HG02885 (cell line): ENCODE measurements around the gene TAB2.

ENCODE experiments used
- ATAC-seq: cut with Tn5 transposase; IDR thresholded peaks from one replicate; pipeline ENCODE4 v1.9.1; 2021; ENCODE audit warnings: mild to moderate bottlenecking; ENCODE audit not compliant: unreplicated experiment, poor library complexity

Gene TAB2

DNA sequence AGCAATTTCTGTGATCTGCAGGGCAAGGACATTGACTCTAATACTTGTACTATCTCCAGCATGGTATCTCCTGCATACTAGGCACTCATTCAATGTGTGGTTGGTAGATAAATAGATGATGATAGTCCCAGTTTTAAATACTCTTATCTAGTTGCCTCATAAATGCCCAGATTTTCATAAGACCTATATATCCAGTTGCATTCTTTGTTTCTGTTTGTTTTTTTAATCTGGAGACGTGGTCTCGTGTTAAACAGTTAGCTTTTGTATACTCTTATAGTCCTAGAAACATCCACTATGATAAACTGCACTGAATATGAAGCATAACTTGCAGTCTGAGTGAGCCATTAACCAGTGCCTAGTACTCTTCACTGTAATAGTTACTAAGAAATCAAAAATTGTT, 47.0 kb downstream of the TAB2 start:
- ATAC-seq: no peak

DNA sequence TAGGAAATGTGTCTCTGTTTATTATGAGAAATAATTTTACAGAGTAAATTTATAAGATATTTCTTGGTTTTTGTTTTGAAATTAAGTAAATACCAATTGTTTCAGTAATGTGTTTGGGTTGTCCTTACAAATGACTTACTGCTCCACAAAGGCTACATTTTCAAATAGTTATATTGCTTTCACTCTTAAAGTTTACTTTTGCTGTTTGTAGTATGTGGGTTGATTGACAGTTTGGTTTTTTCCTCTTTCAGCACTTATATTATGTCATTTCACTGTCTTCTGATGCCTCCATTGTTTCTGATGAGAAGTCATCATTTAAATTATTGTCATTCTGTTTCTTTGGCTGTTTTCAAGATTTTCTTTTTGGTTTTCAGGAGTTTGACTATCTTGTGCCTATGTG, 47.7 kb downstream of the TAB2 start:
- ATAC-seq: no peak

DNA sequence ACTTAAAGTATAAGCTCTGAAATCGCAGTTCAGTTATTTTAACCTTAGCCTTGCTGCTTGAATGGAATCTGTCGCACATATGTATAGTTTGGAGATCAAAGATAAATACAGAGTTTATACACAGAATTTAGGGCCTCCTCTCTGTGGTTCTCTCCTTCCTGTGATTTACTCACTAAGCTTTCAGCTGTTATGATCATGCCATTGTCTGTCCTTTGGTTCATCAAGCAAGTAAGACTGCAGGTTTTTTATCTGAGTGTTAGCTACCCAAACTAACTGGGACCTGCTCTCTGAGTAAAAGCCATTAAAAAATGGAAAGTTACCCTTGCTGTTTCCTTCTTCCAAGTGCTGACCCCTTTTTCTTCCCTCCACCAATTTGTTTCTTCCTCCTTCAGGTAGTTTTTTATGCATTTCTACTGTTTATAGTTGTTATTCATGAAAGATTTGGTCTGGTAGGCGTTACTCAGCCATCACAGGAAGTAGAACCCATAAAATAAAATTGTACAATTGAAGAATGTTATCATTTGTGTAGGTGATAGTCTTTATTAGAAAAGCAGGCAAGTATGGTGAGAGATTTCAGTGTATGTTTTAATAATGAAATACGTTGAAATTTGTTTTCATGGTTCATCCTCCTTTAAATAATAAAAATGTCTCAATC, 48.9 kb downstream of the TAB2 start:
- ATAC-seq: no peak

DNA sequence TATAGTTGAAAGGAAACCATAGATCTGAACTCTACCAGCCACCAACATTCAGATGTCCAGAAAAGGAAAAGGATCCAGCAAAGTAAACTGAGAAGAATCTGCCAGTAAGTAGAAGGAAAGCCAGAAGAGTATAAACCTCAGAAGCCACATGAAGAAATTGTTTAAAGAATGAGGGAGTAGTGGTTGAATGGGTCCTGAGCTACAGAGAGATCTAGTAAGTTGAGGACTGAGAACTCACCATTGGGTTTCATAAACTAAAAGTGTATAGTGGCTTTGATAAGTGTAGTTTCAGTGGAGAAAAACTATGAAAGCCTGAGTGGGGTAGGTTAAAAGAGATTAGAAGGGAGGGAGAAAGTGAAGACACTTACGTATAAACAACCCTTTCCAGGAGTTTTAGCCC, 50.6 kb downstream of the TAB2 start:
- peak; percentile 76 for ATAC-seq

DNA sequence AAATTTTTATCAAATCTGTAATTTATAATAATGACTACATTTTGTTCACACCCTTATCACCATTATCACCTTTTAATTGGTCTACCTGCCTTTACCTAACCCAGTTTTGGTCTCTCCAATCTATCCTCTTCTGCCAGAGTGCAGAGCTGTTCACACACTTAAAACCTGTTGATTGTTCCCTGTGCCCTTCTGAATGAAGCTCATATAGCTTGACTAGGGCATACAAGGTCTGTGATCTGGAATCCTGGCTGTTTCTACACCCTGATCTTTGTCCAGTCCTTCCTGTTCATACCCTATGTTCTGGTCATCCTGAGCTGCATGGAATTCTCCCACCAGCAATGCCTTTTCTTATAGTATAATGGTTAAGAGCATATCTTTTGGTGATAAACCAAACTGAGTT, 53.6 kb downstream of the TAB2 start:
- ATAC-seq: no peak

DNA sequence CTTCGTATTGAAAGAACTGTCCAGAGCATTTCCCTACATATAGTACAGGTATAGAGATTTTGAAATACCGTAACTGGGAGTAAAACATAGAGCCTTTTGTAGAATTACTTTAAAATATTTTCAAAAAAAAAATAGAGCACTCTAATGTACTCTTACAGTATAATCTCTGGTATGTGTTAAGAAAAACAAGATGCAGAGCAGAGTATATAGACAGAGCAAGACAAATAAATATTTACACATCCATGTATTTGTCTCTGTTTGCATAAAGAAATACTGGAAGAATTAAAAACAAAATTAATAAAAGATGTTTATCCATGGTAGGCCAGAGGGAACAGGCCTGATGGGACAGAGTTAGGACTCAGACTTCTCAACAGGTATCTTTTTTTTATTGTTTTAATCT, 54.5 kb downstream of the TAB2 start:
- ATAC-seq: no peak

DNA sequence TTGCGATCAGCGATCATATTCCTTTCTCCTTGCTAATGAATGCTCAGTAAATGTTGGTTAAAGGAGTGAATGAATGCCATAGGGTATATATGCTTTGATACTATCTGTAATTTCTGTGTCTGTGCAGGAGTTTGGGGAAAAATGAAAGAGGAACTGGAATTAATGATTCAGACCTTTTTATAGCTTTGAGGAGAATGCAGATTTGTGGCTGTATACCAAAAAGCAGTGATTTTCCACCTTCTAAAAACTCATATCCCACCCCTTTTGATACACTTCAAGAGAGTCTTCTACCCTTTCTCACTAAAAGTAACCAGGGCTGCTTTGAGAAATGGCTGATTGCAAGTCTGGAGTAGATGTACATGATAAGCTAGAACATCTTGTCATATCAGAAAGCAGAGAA, 56.0 kb downstream of the TAB2 start:
- ATAC-seq: no peak

DNA sequence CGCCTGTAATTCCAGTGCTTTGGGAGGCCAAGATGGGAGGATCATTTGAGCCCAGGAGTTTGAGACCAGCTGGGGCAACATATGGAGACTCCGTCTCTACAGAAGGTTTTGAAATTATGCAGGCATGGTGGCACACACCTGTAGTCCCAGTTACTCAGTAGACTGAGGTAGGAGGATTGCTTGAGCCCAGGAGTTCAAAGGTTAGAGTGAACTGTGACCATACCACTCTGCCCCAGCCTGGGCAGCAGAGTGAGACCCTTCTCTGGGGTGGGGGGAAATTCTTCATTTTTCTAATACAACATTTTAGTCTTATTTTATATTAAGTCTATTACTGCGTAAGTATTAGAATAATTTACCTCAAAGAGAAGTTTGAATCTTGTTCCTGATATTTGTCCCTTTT, 62.5 kb downstream of the TAB2 start:
- no peak for ATAC-seq

DNA sequence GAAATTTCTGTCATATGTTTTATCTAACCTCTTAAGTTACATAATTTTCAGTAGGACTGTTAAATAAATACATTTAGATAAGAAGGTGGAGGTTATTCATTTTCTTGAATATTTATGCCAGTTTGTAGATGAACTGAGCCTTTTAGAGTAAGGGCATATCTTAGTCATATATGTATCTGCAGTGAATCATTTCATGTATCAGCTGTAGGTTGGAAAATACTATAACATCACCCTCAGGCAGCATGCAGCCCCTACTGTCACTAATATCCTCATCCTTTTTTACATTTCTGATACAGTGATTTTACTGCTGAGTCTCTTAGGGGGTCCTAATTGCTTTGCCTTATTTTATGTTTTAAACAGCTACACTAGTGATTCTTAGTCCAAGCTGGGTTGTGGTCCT, 63.0 kb downstream of the TAB2 start:
- ATAC-seq: no peak

DNA sequence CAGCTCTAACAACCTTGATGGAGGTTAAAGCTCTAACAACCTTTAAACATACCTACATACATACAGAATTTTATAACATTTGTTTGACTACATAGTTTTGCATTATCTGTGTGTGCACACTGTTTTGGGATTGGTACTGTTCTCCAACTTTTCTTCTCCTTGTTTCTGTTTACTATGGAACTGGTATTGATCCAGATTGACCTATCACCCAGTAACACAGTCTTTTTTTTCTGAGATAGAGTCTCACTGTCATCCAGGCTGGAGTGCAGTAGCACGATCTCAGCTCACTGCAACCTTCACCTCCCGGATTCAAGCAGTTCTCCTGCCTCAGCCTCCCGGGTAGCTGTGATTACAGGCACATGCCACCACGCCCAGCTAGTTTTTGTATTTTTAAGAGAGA, 65.9 kb downstream of the TAB2 start:
- no peak for ATAC-seq

DNA sequence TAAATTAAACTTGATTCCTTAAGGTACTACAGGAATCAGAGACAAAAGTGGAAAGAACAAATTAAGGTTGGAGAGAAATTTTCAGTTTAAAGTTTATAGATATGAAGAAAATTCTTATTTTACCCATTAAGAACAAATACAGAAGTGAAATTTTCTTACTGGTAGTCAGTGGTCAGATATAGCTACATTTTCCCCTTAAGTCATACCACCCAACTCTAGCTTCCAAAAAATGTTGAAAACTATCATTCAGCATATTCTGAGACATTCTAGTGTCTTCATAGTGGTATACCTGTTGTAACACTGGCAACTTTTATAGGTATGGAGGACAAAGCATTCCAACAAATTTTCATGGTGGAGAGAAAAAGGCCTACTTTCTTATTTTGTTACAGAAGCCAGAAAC, 67.0 kb downstream of the TAB2 start:
- no peak for ATAC-seq

DNA sequence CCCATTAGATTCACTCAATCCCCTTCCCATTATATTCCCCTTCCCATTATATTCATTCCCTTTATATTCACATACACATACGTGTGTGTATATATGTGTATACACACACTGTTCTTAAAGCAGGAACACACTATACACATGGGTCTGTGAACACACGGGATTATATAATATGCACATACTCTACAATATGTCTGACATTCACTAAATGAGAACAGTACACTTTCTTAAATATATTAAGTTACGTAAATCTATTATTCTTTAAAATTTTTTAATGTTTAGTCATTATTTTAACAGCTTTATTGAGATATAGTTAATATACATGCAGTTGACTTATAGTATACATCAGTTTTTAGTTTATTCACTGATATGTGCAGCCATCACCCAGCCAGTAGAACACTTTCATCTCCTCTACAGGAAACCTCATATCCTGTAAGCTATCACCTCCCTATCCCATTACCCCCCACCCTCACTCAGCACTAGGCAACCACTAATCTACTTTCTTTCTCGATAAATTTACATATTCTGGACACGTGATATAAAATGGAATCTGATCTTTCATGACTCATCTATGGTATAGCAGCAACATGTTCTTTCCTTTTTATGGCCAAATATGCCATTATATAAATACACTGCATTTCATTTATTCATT, 68.6 kb downstream of the TAB2 start:
- ATAC-seq: no peak

DNA sequence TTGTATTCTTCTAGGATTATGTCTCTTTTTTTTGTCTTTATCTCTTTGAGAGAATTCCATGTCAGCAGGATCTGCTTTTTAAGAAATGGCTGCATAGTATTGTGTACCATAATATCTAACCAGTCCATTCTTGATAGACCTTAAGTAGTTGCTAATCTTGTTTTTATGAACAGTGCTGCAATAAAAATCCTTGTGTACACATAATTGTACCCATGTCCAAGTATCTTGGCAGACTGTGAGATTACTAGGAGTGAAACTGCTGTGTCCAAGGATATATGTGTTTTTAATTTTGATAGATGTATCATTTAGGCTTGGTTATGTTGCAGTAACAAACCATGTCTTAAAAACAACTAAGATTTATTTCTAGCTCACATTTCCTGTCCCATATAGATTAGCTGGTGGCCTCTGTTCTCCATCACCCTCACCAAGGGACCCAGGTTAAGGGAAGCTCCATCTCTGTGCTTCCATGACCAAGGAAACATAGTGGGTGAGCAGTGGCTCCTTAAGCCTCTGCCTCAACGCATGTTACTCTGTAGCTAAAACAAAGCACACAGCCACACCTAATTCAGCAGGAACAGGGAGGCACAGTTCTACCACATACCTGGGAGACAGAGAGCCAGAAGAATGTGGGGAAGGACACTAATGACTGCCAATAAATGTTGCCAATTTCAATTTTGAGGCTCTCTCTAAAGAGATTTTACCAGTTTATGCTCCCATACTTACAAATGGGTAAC, 70.4 kb downstream of the TAB2 start:
- no peak for ATAC-seq

DNA sequence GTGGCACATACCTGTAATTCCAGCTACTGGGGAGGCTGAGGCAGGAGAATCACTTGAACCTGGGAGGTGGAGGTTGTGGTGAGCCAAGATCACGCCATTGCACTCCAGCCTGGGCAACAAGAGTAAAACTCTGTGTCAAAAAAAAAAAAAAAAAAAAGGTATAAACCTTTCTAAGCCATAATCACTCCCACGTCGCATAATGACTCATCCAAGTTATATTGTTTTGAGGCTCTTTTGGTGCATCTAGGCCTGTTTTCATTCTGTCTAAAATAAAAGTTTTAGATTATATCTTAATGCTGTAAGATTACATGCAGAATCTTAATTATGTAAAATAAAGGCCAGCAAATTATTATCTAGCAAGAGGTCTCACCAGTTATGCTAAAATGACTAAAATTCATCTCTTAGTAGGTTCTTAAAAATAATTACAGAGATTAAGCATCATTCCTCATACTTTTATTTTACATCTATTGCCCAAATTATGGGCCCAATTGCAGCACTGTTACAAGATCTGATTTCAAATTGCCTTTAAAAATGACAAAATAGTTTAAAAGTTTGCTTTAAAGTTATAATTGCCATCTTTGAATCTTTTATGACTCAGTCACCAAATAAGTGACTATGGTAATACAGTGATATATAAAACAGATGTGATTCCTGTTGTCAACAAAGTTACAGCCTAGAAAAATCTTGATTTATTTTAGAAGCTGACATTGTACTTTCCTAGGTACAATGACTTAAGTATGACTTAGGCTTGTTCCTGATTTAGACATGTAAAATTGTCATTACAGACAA, 72.2 kb downstream of the TAB2 start:
- no peak for ATAC-seq

DNA sequence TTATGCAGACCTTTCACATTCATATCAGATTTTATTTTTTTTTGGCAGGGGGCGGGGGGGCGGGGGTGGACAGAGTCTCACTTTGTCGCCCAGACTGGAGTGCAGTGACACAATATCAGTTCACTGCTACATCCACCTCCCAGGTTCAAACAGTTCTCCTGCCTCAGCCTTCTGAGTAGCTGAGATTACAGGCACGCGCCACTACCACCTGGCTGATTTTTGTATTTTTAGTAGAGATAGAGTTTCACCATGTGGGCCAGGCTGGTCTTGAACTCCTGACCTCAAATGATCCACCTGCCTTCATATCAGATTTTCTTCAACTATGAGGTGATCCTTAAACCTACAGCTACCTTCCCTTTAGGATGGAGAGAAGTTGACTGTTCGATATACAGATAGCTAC, 74.6 kb downstream of the TAB2 start:
- ATAC-seq: no peak

DNA sequence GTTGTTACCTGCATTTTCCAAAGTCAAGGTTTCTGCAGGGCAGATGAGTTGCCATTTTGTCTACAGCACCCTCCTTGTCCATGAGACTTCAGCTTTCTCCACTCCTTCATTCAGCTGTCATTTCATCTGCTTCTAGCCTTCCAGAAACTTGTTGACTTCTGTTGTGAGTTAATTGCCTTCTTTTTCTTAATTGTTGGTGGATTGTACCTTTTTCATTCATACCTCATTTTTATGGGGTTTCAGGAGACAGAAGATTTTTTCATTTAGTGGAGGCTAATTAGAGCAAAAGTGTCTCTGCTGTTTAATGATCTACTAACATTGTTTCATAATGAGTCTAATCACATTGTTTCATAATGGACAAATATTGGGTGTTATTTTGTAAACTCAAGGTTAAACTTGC, 75.0 kb downstream of the TAB2 start:
- ATAC-seq: no peak

DNA sequence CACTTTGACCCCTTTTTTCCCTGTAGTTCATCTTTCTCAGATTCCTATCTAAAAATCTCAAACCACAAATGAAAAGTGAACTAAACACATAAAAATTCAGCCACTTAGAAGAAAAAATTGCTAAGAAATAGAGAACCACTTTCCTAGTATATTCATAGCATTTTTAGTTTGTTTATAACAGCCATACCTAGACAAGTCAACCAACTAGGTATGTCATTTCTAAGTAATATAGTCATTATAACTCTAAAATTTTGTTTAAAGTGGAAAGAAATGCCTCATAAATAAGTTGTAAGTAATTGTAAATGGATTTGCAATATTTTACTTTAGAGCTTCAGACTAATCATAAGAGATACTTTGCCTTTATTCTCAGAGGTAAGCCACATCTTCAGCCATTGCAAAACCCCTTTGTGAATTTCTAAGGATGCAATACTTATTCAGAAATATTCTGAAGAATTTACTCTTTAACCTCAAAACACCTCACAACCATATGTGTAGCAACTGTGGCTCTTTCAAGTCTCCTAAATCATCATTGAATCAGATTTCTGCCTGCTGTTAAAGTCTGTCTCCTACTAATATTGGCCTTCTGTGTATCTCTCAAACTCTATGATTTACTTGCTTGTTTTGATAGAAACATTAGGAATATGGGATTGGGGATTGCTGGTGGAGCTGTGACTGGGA, 75.6 kb downstream of the TAB2 start:
- ATAC-seq: no peak

DNA sequence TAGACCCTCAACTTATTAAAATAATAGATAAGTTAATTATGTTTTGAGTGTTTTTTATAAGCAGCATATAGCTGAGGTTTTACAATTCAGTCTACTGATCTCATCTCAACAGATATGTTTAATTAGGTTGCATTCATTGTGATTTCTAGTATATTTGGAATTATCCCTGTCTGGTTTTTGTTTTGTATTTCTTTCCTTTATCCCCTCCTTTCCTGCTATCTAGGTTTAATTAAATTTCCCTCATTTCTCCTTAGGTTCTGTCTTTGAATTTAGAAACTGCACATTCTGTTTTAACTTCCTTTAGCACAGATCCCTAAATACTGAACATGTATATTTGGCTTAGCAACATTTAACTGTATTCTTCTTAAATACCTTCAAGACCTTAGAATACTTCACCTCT, 77.7 kb downstream of the TAB2 start:
- ATAC-seq: no peak

DNA sequence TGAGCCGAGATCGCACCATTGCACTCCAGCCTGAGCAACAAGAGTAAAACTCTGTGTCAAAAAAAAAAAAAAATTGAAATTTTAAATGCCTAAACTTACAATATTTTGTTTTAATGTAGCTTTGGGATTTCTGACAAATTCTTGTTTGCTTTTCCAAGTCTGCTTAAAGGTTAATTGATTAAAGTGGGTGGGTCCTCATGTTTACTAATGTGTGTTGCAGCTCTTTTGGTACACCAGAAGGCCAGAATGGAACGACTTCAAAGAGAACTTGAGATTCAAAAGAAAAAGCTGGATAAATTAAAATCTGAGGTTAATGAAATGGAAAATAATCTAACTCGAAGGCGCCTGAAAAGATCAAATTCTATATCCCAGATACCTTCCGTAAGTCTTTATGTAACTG, 79.9 kb downstream of the TAB2 start:
- ATAC-seq: no peak

DNA sequence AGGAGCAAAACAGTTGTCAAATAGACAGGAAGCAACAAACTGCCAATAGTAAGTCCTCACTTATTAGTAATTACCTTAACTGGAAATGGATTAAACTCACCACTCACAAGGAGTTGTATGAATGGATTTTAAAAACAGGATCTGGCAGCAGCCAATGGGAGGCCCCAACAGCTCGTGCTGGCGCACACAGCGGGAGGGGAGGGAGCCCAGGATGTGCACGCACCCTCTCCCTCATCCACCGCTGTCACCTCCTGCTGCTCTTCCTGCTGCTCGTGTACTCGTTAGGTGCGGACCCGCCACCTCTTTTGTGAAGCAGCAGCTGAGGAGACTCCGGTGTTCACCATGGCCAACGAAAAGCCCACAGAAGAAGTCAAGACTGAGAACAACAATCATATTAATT, 82.5 kb downstream of the TAB2 start, which contains the start of gene SUMO4:
Gene SUMO4 (plus strand): TSS at position 213 of the 400 bp plus-strand sequence. CDS start 130 bp downstream, at position 343.
- no peak for ATAC-seq
